Measurements from ENCODE around the gene RPL31.

GRCh38 chr2:101052147-101052546 lies 50.1 kb downstream of the RPL31 start:
- TF ChIP-seq, protein P1, sequence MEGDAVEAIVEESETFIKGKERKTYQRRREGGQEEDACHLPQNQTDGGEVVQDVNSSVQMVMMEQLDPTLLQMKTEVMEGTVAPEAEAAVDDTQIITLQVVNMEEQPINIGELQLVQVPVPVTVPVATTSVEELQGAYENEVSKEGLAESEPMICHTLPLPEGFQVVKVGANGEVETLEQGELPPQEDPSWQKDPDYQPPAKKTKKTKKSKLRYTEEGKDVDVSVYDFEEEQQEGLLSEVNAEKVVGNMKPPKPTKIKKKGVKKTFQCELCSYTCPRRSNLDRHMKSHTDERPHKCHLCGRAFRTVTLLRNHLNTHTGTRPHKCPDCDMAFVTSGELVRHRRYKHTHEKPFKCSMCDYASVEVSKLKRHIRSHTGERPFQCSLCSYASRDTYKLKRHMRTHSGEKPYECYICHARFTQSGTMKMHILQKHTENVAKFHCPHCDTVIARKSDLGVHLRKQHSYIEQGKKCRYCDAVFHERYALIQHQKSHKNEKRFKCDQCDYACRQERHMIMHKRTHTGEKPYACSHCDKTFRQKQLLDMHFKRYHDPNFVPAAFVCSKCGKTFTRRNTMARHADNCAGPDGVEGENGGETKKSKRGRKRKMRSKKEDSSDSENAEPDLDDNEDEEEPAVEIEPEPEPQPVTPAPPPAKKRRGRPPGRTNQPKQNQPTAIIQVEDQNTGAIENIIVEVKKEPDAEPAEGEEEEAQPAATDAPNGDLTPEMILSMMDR (IDR thresholded peaks at IDR 0.05): no peak
- no peak for TF ChIP-seq POLR2A (IDR thresholded peaks at IDR 0.05)
